ENCODE measurements around the gene TMEM167B.

GRCh38 chr1:109095631-109096030 lies 5.1 kb downstream of the TMEM167B start:
- TF ChIP-seq CTCF (IDR thresholded peaks at IDR 0.05) (no peak), POLR2A (IDR thresholded peaks at IDR 0.05) (no peak)
